Transverse colon (tissue), 4 donors: ENCODE measurements around the gene SERPINA9.

Experiments
- CTCF ChIP-seq, 5 experiments: fragments of 200-600 bp in 3 of 5; fragments of 450-650 bp in 2 of 5; sonication (generic) in 3 of 5; IDR thresholded peaks; 1 replicate in 2 of 5; 2 replicates in 3 of 5; pipeline ENCODE4 v1.5.1; 2016 to 2017; ENCODE audit warnings: antibody characterized with exemption in 5 of 5, inconsistent platforms in 3 of 5, mild to moderate bottlenecking in 2 of 5, moderate library complexity in 1 of 5
- POLR2AphosphoS5 ChIP-seq, 3 donors: sonication (generic); formaldehyde crosslinking; IDR thresholded peaks; one replicate each; pipeline ENCODE4 v1.6.1; 2016; ENCODE audit warnings: antibody characterized with exemption in 3 of 3

GRCh38 chr14:94469261-94469660 lies 6.7 kb downstream of the SERPINA9 start:
- TF ChIP-seq CTCF (IDR thresholded peaks at IDR 0.05), result no peak
- no peak for TF ChIP-seq POLR2AphosphoS5 (IDR thresholded peaks at IDR 0.05)
